ENCODE data around the gene FLACC1. TPM values are rescaled to one million over a fixed set of nuclear protein-coding genes. Genes with fewer than 3 reads are reported as not detected.

The FLACC1 gene
- total and polyA plus RNA-seq, 4 donors = 0.09 to 7.1 (median 1.1) TPM

DNA sequence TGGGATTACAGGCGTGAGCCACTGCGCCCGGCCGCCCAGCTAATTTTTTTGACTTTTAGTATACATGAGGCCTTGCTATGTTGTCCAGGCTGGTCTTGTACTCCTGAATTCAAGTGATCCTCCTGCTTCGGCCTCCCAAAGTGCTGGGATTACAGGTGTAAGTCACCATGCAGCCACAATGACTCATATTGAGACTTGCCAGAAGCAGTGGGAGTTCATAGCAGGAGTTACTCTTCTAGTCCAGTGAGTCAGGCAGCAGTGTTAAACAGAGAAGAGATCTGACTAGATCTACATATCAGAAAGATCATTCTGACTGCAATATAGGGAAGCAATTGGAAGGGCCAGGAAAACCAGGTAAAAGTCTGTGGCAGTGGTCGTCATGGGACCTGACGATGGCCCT, 1.5 kb upstream of the FLACC1 start:
- H3K4me1 ChIP-seq (ENCODE audit: control insufficient read depth in 4 of 4, insufficient read depth in 4 of 4, low read length in 3 of 4) = no peaks in the 10 kb centered on the region
- no peaks in the 10 kb centered on the region for H3K36me3 ChIP-seq (ENCODE audit: control insufficient read depth in 4 of 4, insufficient read depth in 3 of 4, low read depth in 1 of 4, low read length in 3 of 4)
- H3K9me3 ChIP-seq (ENCODE audit: control insufficient read depth in 4 of 4, low read length in 3 of 4) = no peaks in the 10 kb centered on the region
- 98% methylated on average over 7 of the region's 7 CpGs for WGBS
- TF ChIP-seq SP1 (IDR thresholded peaks at IDR 0.05) (no peak), RAD21 (IDR thresholded peaks at IDR 0.05) (no peak), YY1 (IDR thresholded peaks at IDR 0.05) (no peak), RXRA (IDR thresholded peaks at IDR 0.05) (no peak), HNF4G (IDR thresholded peaks at IDR 0.05) (no peak), JUND (IDR thresholded peaks at IDR 0.05) (no peak)
- TF ChIP-seq, protein P1, sequence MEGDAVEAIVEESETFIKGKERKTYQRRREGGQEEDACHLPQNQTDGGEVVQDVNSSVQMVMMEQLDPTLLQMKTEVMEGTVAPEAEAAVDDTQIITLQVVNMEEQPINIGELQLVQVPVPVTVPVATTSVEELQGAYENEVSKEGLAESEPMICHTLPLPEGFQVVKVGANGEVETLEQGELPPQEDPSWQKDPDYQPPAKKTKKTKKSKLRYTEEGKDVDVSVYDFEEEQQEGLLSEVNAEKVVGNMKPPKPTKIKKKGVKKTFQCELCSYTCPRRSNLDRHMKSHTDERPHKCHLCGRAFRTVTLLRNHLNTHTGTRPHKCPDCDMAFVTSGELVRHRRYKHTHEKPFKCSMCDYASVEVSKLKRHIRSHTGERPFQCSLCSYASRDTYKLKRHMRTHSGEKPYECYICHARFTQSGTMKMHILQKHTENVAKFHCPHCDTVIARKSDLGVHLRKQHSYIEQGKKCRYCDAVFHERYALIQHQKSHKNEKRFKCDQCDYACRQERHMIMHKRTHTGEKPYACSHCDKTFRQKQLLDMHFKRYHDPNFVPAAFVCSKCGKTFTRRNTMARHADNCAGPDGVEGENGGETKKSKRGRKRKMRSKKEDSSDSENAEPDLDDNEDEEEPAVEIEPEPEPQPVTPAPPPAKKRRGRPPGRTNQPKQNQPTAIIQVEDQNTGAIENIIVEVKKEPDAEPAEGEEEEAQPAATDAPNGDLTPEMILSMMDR (IDR thresholded peaks at IDR 0.05; ENCODE audit: low read depth, low read length, missing input control) = no peak
- TF ChIP-seq, protein P2, sequence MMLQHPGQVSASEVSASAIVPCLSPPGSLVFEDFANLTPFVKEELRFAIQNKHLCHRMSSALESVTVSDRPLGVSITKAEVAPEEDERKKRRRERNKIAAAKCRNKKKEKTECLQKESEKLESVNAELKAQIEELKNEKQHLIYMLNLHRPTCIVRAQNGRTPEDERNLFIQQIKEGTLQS (IDR thresholded peaks at IDR 0.05) = no peak
- no peak overlapping the region for H3K27ac ChIP-seq (ENCODE audit: low read depth in 1 of 2, low read length in 2 of 2)
- no peak for DNase-seq (ENCODE audit: low spot score)
- H3K4me3 ChIP-seq (ENCODE audit: low read depth in 1 of 3, low read length in 3 of 3) = no peak overlapping the region
- H3K9ac ChIP-seq (ENCODE audit: low read depth in 1 of 2, low read length in 2 of 2) = no peak overlapping the region
- H3K27me3 ChIP-seq (ENCODE audit: control insufficient read depth in 4 of 4, insufficient read depth in 4 of 4, low read length in 3 of 4) = no peaks in the 10 kb centered on the region

GRCh38 chr2:201353116-201353515, 4.0 kb downstream of the FLACC1 start:
- Histone ChIP-seq H3K27me3 (ENCODE audit: control insufficient read depth in 4 of 4, insufficient read depth in 4 of 4, low read length in 3 of 4) (no peaks in the 10 kb centered on the region), H3K36me3 (ENCODE audit: control insufficient read depth in 4 of 4, insufficient read depth in 3 of 4, low read depth in 1 of 4, low read length in 3 of 4) (no peaks in the 10 kb centered on the region), H3K9ac (ENCODE audit: low read depth in 1 of 2, low read length in 2 of 2) (no peak overlapping the region), H3K9me3 (ENCODE audit: control insufficient read depth in 4 of 4, low read length in 3 of 4) (no peaks in the 10 kb centered on the region), H3K27ac (ENCODE audit: low read depth in 1 of 2, low read length in 2 of 2) (no peak overlapping the region), H3K4me1 (ENCODE audit: control insufficient read depth in 4 of 4, insufficient read depth in 4 of 4, low read length in 3 of 4) (no peaks in the 10 kb centered on the region), H3K4me3 (ENCODE audit: low read depth in 1 of 3, low read length in 3 of 3) (no peak overlapping the region)
- no peak for DNase-seq (ENCODE audit: low spot score)
- TF ChIP-seq, protein P3, sequence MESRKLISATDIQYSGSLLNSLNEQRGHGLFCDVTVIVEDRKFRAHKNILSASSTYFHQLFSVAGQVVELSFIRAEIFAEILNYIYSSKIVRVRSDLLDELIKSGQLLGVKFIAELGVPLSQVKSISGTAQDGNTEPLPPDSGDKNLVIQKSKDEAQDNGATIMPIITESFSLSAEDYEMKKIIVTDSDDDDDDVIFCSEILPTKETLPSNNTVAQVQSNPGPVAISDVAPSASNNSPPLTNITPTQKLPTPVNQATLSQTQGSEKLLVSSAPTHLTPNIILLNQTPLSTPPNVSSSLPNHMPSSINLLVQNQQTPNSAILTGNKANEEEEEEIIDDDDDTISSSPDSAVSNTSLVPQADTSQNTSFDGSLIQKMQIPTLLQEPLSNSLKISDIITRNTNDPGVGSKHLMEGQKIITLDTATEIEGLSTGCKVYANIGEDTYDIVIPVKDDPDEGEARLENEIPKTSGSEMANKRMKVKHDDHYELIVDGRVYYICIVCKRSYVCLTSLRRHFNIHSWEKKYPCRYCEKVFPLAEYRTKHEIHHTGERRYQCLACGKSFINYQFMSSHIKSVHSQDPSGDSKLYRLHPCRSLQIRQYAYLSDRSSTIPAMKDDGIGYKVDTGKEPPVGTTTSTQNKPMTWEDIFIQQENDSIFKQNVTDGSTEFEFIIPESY (IDR thresholded peaks at IDR 0.05) = no peak
- TF ChIP-seq, protein P4, sequence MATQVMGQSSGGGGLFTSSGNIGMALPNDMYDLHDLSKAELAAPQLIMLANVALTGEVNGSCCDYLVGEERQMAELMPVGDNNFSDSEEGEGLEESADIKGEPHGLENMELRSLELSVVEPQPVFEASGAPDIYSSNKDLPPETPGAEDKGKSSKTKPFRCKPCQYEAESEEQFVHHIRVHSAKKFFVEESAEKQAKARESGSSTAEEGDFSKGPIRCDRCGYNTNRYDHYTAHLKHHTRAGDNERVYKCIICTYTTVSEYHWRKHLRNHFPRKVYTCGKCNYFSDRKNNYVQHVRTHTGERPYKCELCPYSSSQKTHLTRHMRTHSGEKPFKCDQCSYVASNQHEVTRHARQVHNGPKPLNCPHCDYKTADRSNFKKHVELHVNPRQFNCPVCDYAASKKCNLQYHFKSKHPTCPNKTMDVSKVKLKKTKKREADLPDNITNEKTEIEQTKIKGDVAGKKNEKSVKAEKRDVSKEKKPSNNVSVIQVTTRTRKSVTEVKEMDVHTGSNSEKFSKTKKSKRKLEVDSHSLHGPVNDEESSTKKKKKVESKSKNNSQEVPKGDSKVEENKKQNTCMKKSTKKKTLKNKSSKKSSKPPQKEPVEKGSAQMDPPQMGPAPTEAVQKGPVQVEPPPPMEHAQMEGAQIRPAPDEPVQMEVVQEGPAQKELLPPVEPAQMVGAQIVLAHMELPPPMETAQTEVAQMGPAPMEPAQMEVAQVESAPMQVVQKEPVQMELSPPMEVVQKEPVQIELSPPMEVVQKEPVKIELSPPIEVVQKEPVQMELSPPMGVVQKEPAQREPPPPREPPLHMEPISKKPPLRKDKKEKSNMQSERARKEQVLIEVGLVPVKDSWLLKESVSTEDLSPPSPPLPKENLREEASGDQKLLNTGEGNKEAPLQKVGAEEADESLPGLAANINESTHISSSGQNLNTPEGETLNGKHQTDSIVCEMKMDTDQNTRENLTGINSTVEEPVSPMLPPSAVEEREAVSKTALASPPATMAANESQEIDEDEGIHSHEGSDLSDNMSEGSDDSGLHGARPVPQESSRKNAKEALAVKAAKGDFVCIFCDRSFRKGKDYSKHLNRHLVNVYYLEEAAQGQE (IDR thresholded peaks at IDR 0.05) = no peak
- TF ChIP-seq EGR1 (IDR thresholded peaks at IDR 0.05; ENCODE audit: low read depth in 2 of 2) (no peak), TAF1 (conservative IDR thresholded peaks at IDR 0.05) (no peak), RXRA (IDR thresholded peaks at IDR 0.05) (no peak), FOXA2 (IDR thresholded peaks at IDR 0.05) (no peak), GABPA (IDR thresholded peaks at IDR 0.05 in 1 of 2, conservative IDR thresholded peaks at IDR 0.05 in 1 of 2) (no peak)
- WGBS = 93% methylated on average over 1 of the region's 1 CpG
